NCI-H82 (cell line): ENCODE results near the gene NT5DC3.

Experiments
- DNase-seq: peaks from one replicate; lab custom pipeline; 2025; lab: John Stamatoyannopoulos, UW

Gene NT5DC3

DNA sequence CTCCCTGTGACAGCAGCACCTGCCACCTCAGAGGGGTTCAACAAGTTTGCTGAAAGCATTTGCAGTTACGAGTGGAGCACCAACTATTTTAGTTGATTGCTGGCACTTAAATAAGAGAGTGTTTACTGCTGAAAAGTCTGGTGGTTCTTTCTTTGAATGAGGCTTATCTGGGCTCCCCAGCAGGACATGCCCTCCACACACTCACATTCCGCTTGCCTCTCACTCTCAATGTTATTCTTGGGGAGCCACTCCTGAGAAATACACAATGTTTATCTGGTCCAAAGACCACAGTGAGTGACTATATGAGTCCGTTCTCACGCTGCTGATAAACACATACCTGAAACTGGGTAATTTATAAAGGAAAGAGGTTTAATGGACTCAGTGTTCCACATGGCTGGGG lies 31.9 kb downstream of the NT5DC3 start:
- DNase-seq = no peak

DNA sequence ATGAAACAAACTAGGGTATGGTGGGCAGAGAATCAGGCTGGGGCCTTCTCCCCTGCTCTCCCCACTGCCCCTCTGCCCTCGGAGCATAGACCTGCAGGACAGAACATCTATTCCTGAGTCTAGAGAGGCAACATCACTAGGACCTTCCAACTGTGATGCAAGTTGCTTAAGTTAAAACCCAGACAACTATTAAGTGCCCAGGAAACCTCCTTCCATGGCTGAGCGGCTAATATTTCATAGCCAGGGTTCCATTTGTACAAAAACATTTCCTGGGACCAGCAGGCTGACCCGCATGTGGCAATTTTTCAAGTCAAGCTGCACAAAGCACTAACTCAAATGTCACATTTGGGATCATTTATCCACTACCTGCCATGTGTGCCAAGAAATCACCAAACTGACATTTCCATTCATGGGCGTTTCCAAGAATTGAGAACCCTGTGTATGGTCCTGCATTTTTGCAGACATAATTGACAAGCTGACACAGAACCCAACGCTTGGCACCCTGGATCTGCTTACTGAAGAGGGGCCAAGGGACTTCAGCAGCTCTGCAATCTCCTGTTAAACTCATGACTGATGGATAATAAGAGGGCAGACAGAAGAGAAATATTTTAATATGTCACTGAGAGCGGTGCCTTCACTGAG lies 32.7 kb downstream of the NT5DC3 start:
- DNase-seq = no peak

DNA sequence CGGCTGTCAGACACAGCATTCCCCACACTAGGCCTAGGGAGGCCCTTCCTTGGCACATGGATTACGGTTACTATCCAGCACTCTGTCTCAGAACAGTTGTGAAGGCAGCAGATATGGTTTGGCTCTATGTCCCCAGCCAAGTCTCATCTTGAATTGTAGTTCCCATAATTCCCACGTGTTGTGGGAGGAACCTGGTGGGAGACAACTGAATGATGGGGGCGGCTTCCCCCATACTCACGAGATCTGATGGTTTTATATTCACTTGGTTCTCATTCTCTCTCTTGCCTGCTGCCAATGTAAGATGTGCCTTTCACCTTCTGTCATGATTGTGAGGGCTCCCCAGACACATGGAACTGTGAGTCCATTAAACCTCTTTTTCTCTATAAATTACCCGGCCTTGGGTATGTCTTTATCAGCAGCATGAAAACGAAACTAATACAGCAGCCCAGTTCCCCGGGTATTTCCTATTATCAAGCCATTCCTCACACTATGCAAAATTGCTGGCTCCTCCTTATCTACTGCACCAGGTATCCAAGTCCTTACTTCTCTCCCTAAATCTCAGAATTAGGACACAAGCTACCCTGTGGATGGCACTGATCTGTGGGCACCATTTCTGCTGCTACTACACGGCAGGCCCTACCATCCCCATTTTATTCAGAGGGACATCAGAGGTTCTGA lies 33.3 kb downstream of the NT5DC3 start:
- DNase-seq = no peak

DNA sequence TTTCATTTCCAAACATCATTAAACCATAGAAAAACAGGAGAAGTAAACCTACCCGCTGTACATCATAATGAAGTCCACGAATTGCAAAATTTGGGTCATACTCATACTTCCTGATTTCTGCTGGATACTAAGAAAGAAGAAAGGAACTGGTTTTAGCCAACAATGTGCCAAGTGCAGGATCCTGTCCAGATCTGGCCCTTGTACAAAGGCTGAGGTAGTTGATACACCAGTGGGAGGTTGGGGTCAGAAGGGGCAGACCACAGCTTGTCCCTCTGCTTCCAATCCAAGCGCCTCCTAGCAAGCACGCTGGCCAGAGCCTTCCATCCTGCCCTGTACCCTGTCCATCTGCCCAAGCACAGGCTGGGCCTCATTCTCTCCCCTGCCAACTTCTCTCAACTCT lies 34.2 kb downstream of the NT5DC3 start:
- DNase-seq = no peak

DNA sequence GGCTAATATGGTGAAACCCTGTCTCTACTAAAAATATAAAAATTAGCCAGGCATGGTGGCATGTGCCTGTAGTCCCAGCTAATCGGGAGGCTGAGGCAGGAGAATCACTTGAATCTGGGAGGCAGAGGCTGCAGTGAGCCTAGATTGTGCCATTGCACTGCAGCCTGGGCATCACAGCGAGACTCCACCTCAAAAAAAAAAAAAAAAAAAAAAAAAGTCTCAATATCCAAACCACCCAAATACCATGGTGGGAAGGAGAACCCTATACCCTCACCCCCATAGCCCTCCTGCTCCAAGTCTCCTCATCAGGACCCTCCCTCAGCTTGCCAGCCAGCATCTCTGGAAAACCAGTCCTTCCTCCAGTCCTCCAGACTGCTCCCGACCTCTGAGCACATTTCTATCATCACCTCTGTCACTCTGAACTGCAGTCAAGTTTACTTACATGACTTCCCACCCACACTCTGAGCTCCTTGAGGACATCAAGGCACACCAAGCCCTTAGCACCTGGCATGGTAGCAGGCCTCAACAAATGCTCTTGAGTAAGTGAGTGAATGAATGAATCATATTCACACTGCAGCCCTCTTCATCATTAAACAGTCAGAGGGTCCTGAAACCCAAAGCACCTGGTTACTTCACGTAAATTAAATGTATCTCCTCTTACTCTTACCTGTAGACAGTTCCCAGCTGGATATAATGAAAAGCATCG lies 35.2 kb downstream of the NT5DC3 start:
- no peak for DNase-seq

DNA sequence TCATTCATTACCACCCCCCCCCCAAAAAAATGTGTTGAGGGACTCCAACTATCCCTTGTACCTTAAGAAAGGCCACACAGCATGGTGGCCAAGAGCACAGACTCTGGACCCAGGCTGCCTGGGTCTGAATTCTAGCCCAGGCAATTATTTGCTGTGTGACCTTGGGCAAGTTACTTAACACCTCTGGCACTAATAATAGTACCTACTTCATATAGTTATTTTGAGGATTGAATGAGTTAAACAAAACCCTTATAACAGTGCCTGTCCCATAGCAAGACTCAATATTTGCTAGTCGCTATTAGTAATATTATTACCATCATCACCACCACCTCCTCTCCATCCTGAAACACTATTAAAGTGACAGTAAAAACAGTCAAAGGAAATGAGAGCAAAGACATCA lies 37.2 kb downstream of the NT5DC3 start:
- DNase-seq = no peak

DNA sequence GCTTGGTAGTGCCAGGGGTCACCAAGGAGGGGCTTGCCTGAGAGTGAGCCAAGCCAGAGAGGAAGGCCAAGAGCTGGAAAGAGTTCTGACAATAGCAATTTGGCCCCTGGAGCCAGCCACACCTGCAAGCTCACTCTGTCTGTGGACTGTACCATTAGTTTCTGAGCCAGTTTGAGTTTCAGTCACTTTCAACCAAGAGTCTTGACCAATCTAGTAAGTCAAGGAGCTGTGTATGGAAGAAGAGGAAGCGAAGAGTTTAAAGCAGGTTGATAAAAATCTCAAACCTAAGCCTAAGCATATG lies 38.5 kb downstream of the NT5DC3 start:
- DNase-seq = no peak

DNA sequence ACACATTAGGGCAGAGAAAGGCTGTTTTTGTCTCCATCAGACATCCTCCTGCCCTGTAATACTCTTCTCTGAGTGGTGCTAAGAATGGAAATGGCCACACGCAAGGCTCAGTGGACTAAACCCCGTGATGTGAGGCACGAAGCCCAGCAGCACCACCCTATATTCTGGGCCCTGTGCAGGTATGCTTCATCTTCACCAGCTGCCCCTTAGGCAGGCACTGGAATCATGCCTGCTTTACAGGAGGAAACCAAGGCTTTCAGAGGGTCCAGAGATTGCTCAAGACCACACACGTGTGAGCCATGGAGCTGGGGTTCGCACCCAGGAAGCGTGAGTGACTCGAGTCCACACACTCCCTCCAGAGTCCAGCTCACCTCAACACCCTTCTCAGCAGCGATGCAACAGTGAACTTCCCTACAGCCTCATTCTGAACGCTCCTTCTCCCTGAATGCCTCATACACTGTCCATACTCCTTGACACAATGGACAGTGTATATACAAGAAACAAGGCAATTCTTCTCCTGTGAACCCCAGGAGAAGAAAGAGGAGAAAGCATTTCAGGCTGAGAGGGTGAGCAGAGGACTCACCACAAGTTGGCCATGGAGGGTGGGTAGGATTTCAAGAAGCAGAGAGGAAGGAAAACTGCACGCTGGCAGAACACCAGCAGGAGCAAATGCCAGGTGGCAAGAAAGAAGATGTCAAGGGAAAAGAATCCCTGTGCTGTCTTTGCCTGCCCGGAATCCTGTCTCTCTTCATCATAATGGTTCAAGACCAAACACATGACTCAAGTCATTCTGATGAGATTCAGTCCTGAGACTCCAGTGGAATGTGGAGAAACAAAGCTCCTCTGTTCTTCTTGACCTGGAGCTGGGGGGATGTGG lies 39.1 kb downstream of the NT5DC3 start:
- DNase-seq = no peak

DNA sequence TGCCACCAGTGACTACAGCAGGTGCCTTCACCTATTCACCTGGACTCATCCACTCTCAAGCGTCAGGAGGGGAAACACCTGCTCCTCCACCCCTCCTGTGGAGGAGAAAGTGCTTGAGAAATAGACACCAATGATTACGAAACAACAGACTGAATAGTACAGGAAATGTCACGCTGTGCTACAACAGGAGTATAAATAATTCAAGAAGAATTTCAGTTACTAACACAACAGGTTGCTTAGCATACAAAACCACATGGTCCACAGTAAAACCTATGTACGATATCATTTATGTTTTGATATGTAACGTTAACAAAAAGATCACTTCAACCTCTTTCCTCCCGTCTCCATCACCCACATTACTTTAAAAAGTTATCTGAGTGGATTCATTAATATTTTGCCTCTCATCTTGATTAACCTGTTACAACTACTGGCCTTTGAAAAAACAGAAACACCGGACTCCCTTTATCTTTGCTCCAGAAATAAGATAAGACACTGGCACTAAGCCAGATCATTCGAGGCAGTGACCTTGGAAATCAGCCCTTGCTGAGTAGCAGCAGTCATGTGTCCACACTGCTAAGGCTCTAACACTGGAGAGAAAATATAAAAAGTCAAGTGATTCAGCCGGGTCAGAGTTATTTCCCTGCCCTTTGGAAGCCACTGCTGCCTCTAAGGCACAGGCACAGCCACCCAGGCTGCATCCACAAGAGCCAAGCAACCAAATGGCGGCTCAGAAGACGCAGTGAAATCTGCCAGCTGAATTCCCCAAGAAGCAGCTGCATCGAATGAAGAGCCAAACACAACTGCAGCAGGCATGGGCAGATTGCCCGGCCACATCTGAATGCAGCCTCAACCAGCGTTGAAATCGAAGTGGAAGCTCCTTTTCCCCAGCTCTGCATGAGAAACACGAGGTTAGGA lies 40.9 kb downstream of the NT5DC3 start:
- no peak for DNase-seq

DNA sequence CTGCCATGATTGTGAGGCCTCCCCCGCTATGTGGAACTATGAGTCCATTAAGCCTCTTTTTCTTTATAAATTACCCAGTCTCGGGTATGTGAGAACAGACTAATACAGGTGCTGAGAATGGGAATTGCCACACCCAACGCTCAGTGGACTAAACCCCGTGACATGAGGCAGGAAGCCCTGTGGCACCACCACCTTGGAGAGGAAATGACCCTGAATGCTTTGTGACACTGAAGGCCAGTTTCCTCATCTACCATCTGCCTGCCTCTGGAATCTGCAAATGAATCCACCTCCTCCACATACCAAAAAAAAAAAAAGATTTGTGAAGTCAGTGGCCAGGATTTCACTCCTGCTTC lies 41.6 kb downstream of the NT5DC3 start:
- DNase-seq = no peak

DNA sequence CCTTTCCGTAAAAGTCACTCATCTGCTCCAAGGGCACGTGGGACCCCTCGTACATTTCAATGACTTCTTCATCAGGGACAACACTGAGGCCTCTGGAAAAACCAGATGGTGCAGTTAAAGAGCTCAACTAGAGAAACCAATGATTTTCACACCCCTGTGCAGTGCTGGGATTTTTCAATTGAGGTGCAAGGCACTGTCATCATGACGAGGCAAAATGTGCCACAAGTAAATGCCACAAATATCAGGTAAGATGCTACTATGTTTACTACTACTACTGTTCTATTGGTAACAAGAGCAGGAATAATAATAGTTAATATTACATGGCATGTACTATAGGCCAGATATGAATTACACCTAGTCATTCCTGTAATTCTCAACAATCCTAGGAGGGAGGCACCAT lies 42.4 kb downstream of the NT5DC3 start:
- DNase-seq = no peak

DNA sequence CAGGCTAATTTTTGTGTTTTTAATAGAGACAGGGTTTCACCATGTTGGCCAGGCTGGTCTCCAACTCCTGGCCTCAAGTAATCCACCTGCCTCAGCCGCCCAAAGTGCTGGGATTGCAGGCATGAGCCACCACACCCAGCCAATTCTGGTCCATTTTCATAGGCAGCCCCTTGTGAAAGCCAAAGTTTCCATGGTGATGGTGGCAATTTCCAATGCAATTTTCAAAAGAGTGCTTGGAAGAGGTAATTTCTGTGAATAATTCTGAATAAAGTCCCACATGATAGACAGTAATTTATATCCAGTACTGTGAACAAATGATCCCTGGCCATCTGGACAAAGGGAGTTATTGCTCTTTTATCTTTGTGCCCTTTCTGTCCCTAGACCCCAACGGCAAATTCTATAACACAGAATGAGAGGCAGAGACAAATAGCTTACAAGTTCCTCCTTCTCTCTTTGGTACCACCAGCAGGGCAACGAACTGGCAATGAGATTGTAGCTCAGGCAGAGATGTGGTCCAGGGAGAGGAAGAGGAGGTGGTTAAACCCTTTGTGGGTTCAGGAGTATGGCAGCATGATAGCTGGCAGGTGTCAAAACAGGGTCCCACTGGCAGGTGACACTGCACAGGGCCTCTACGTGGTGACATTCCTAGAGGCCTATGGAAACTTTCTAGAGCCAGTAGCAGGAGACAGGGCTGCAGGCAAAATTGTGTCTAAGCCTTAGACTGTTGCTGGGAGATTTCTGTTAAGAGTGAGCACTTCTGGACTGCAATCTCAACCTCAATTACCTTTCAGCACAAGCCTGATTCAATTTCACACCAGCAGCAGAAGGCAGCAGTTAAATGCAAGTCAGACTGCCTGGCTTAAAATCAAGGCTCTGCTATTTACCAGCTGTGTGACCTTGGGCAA lies 46.5 kb downstream of the NT5DC3 start:
- DNase-seq = no peak

DNA sequence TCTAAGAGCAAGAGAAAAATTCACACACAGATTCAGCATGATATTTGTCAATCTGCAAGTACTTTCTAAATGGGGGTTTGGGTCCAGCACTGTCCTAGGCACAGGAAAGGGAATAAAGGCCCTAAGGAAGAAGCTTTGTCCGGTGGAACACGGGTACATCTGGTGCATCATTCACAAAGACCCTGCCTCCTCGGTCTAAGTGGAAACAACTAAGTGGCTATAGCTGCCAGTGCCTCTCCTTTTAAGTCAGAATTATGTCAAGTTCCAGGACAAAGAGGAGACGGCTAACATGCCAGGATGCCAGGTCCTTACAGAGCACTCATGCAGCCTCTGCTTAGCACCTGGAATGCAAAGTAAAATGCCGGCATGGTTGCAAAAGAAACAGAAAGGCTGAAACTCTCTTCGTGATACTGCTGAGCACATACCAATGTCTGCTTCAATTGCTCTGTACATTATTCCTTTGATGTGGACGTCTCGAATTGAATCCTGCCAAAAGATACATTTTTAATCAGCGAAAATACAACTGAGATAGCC lies 47.5 kb downstream of the NT5DC3 start:
- no peak for DNase-seq

DNA sequence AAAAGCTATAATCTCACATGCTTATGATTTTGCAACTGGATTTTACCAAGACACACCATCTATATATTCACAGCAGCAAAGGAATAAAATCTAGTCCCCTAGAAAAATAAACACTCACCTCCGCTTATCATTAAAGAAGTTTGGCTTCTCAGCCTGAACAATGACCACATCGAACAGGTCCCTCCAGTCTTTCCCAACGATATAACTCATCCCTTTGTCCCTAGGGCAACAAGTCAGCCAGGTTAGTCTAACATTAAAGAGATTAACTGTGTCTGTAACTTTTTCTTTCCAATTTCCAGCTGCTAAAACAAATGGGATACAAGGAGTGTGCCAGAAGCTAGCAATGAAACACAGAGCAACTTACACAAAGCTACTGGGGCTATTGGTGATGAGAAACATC lies 48.0 kb downstream of the NT5DC3 start:
- no peak for DNase-seq

DNA sequence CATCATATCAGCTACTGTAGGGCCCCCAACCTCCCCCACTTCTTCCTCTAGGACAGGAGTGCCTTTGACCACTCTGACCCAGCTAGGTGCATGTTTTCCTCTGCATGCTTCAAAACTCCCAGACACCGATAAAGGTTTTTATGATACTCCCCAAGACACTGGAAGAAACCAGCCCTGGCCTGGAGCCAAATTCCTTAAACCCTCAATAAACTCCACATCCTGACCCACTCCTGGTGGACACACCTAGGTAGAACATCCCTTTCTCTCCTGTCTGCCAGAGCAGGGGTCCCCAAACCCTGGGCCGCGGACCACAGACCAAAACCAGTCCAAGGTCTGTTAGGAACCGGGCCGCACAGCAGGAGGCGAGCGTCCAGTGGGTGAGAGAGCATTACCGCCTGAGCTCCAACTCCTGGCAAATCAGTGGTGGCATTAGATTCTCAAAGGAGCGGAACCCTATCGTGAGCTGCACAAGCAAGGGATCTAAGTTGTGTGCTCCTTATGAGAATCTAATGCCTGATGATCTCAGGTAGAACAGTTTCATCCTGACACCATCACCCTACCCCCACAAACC lies 49.6 kb downstream of the NT5DC3 start:
- no peak for DNase-seq

DNA sequence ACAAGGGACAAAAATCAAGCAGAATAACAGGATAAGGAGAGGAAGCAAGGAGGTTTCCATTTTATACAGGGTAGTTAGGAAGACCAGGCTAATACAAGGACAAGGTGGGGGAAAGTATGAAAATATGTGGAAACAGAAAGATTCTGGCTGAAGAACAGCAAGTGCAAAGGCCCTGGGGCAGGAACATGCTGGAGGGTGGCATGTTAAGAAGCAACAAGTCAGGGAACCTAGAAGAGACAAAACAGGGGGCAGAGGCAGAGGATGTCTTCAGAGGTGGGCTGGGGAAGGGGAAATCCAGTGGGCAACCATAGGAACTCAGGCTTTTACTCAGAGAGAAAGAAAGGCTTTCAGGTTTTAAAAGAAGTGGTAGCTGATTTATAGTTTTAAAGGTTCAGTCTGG lies 54.8 kb downstream of the NT5DC3 start:
- DNase-seq = no peak

DNA sequence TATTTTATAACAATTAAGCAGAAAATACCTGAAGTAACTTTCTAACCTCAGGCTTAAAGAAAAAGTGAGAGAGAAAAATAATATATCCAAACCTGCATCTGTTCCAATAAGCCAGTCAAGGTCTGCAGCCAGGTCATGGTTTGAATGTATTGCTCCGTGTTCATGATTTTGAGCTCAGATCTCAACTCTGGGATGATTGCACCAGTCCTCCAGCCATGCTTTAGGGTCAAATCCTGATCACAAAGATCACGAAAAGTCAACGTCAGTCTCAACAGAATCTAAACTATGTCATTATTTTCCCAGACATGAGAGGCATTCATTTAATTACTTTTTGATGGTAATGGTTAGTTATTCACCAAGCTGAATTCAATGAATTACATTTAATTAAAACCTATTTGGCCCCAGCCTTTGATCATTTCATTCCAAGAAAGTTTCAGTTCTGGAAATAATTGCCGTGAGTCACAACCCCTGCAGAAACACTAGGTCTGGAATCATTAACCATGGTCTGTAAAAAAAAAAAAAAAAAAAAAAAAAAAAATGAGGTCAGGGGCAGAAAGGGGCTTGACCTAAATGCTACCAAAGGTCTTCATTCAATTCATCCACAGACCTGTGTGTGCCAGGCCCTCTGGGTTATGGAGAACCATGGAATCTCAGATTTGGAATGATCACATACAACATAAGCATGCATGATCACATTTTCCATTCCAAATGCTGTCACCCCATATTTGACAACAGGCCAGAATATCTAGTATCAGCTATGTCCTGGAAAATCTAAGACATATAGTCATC lies 55.6 kb downstream of the NT5DC3 start:
- DNase-seq = no peak

DNA sequence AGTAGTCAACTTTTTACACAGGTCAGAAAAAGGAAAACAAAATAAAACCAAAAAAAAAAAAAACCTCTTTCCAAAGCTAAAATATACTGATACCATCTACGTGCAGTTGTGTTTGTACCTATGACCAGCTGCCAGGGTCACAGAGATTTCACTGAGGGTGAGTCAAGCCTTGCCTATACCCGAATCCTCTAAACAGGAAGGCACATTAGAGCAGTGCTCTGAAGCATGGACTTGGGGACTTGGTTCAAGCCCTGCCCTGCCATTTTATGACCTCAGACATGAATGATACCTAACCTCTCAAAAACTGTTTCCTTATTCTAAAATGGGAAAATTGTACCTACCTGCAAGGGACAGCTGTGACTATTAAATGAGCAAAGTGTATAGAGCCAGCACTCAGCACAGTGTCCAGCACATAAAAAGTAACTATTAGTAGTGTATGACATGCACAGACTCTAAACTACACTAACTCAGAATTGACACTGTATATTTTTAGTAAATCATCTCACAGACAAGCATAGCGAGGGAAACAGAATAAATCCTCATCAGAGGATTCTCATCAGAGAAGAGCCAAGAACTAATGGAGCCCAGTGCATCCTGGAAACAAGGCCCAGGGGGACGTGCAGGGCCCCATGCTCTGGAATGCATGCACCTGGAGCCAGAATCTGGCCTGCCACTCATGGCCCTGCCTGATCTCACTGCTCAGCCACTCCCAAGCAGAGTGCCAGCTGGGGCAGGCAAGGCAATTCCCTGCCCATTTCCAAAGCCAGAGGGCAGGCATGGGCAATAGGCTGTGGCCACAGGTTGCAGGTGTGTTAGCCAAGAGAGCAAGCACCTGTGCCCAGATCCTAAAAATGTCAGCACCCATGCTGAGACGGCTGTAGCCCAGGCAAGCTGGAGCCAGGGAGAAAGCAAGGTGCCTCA lies 57.0 kb downstream of the NT5DC3 start:
- no peak for DNase-seq
